DOHH2 (cell line): ENCODE results near the gene OR52L1.

ENCODE experiments used
- H3F3A ChIP-seq: fragments of 200-600 bp; sonication (generic), shearing (Covaris generic); 2 replicates; pipeline ENCODE4 v1.6.0; 2016; ENCODE audit warnings: antibody characterized with exemption, mild to moderate bottlenecking; ENCODE audit not compliant: control insufficient read depth, insufficient read depth
- H3K27ac ChIP-seq: fragments of 200-600 bp; sonication (generic); 2 replicates; pipeline ENCODE4 v1.5.1; 2014; ENCODE audit warnings: low read depth, mild to moderate bottlenecking, low read length, moderate library complexity
- H3K27me3 ChIP-seq: fragments of 200-600 bp; sonication (generic); 2 replicates; pipeline ENCODE4 v1.6.1; 2014; ENCODE audit warnings: mild to moderate bottlenecking, low read length, mixed read lengths; ENCODE audit not compliant: control insufficient read depth
- H3K36me3 ChIP-seq: fragments of 200-600 bp; sonication (generic); 2 replicates; pipeline ENCODE4 v1.6.1; 2014; ENCODE audit warnings: mild to moderate bottlenecking, low read length, moderate library complexity, mixed read lengths; ENCODE audit not compliant: control insufficient read depth
- H3K4me1 ChIP-seq: fragments of 200-600 bp; sonication (generic); 2 replicates; pipeline ENCODE4 v1.6.1; 2014; ENCODE audit warnings: mild to moderate bottlenecking, low read length, mixed read lengths; ENCODE audit not compliant: control insufficient read depth
- H3K4me2 ChIP-seq: fragments of 200-600 bp; sonication (generic); 2 replicates; pipeline ENCODE4 v1.6.0; 2014; ENCODE audit warnings: mild to moderate bottlenecking, low read length, moderate library complexity
- H3K4me3 ChIP-seq: fragments of 200-600 bp; sonication (generic); 2 replicates; pipeline ENCODE4 v1.5.1; 2014; ENCODE audit warnings: mild to moderate bottlenecking, low read length, mixed read lengths
- H3K79me2 ChIP-seq: fragments of 200-600 bp; sonication (generic); 2 replicates; pipeline ENCODE4 v1.6.1; 2014; ENCODE audit warnings: mild to moderate bottlenecking, low read length, mixed read lengths; ENCODE audit not compliant: control insufficient read depth
- H3K9me2 ChIP-seq: fragments of 200-600 bp; sonication (generic); replicated peaks from 2 replicates; pipeline ENCODE4 v1.6.1; 2014; ENCODE audit warnings: mild to moderate bottlenecking, low read length, mixed read lengths; ENCODE audit not compliant: control insufficient read depth
- H3K9me3 ChIP-seq: fragments of 200-600 bp; sonication (generic); 2 replicates; pipeline ENCODE4 v1.6.1; 2014; ENCODE audit warnings: antibody characterized with exemption, low read length, mixed read lengths; ENCODE audit not compliant: control insufficient read depth, insufficient read depth
- H4K20me1 ChIP-seq: fragments of 200-600 bp; sonication (generic); 2 replicates; pipeline ENCODE4 v1.6.0; 2014; ENCODE audit warnings: low read depth, mild to moderate bottlenecking, antibody characterized with exemption, low read length, moderate library complexity; ENCODE audit not compliant: control insufficient read depth, insufficient read depth
- EZH2phosphoT487 ChIP-seq: fragments of 200-600 bp; sonication (generic); IDR thresholded peaks from 2 replicates; pipeline ENCODE4 v1.6.1; 2017; ENCODE audit warnings: borderline replicate concordance, mild to moderate bottlenecking, antibody characterized with exemption, low read length, moderate library complexity, mixed read lengths
- TF ChIP-seq, protein P1 (sequence below): fragments of 200-600 bp; sonication (generic); IDR thresholded peaks from one replicate; pipeline ENCODE4 v1.5.1; 2014; ENCODE audit warnings: antibody characterized with exemption, mild to moderate bottlenecking, low read depth, low read length; ENCODE audit not compliant: poor library complexity, severe bottlenecking

The OR52L1 gene

DNA sequence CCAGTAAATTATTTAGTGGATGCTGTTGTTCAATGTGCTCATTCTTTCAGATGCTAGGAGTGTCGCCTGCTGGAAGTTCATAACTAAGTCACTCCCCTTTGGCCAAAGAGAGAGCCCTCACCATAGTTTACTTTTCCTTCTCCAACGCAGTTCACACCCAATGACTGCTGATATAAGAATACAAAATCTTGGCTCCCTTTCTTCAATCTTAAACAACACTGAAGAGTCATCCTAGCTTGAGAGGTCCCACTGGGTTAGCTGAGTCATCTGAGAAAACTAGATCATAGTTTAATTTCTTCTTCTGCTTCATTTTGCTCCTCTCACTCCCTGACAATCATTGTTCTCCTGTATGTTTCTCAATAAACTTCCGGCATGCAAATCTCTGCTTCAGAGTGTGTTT is 5.4 kb upstream of the OR52L1 start:
- no peaks in the 10 kb centered on the region for H3K9me3 ChIP-seq
- H3K4me2 ChIP-seq = no peak overlapping the region
- no peaks in the 10 kb centered on the region for H3K79me2 ChIP-seq
- no peaks in the 10 kb centered on the region for H3K27me3 ChIP-seq
- no peaks in the 10 kb centered on the region for H3K4me1 ChIP-seq
- no peak overlapping the region for H3K27ac ChIP-seq
- no peaks in the 10 kb centered on the region for H3K36me3 ChIP-seq
- TF ChIP-seq, protein P1, sequence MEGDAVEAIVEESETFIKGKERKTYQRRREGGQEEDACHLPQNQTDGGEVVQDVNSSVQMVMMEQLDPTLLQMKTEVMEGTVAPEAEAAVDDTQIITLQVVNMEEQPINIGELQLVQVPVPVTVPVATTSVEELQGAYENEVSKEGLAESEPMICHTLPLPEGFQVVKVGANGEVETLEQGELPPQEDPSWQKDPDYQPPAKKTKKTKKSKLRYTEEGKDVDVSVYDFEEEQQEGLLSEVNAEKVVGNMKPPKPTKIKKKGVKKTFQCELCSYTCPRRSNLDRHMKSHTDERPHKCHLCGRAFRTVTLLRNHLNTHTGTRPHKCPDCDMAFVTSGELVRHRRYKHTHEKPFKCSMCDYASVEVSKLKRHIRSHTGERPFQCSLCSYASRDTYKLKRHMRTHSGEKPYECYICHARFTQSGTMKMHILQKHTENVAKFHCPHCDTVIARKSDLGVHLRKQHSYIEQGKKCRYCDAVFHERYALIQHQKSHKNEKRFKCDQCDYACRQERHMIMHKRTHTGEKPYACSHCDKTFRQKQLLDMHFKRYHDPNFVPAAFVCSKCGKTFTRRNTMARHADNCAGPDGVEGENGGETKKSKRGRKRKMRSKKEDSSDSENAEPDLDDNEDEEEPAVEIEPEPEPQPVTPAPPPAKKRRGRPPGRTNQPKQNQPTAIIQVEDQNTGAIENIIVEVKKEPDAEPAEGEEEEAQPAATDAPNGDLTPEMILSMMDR = no peak
- no peak for TF ChIP-seq EZH2phosphoT487
- H4K20me1 ChIP-seq = no peaks in the 10 kb centered on the region
- no peak overlapping the region for H3K4me3 ChIP-seq
- no peaks in the 10 kb centered on the region for H3F3A ChIP-seq
- no peaks in the 10 kb centered on the region for H3K9me2 ChIP-seq

GRCh38 chr11:5989203-5989602 is 2.4 kb upstream of the OR52L1 start:
- Histone ChIP-seq H3K27ac (no peak overlapping the region), H3K36me3 (no peaks in the 10 kb centered on the region), H3K4me1 (no peaks in the 10 kb centered on the region), H3K9me2 (no peaks in the 10 kb centered on the region), H3K9me3 (no peaks in the 10 kb centered on the region), H3K4me2 (no peak overlapping the region), H4K20me1 (no peaks in the 10 kb centered on the region), H3K27me3 (no peaks in the 10 kb centered on the region), H3F3A (no peaks in the 10 kb centered on the region), H3K4me3 (no peak overlapping the region), H3K79me2 (no peaks in the 10 kb centered on the region)
- TF ChIP-seq, protein P1 = no peak
- TF ChIP-seq EZH2phosphoT487 = no peak

DNA sequence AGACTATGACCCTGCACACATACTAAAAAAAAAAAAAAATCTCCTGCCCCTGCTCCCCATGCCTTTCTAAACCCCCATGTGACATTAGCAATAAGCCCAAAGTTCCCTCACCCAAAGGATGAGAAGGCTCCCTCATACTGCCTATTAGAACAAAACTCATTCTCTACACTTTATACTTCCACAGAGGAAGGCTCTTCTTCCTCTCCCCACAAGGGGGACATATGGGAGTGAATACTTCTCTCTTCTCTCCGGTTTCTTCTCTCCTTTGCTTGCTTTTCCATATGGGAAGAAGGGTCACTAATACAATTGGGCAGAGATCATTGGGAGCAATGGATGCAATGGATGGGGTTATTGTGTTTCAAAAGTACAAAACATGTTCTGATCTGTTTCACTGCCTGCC is 3.3 kb downstream of the OR52L1 start:
- no peak overlapping the region for H3K4me3 ChIP-seq
- no peaks in the 10 kb centered on the region for H3K9me3 ChIP-seq
- no peaks in the 10 kb centered on the region for H3F3A ChIP-seq
- H3K4me2 ChIP-seq = no peak overlapping the region
- no peaks in the 10 kb centered on the region for H3K4me1 ChIP-seq
- no peaks in the 10 kb centered on the region for H4K20me1 ChIP-seq
- H3K79me2 ChIP-seq = no peaks in the 10 kb centered on the region
- H3K27ac ChIP-seq = no peak overlapping the region
- no peaks in the 10 kb centered on the region for H3K36me3 ChIP-seq
- TF ChIP-seq, protein P1 = no peak
- no peak for TF ChIP-seq EZH2phosphoT487
- H3K27me3 ChIP-seq = no peaks in the 10 kb centered on the region
- H3K9me2 ChIP-seq = no peaks in the 10 kb centered on the region

- no peak overlapping the region for H3K4me2 ChIP-seq
Measured at GRCh38 chr11:5973530-5973929, 13.3 kb downstream of the OR52L1 start.

More at GRCh38 chr11:5973530-5973929, 13.3 kb downstream of the OR52L1 start:
- H3K4me3 ChIP-seq = no peak overlapping the region
- H3K9me2 ChIP-seq = no peaks in the 10 kb centered on the region
- no peaks in the 10 kb centered on the region for H3K27me3 ChIP-seq
- no peaks in the 10 kb centered on the region for H3F3A ChIP-seq
- no peaks in the 10 kb centered on the region for H3K4me1 ChIP-seq
- H3K9me3 ChIP-seq = no peaks in the 10 kb centered on the region
- no peaks in the 10 kb centered on the region for H4K20me1 ChIP-seq
- no peaks in the 10 kb centered on the region for H3K79me2 ChIP-seq
- H3K36me3 ChIP-seq = no peaks in the 10 kb centered on the region
- H3K27ac ChIP-seq = no peak overlapping the region
- no peak for TF ChIP-seq EZH2phosphoT487
- TF ChIP-seq, protein P1 = no peak
